GM12875 (cell line): Measurements from ENCODE around the gene RBM15B.

ENCODE experiments used
- H3K4me3 ChIP-seq: one replicate; pipeline ENCODE4 v1.5.1; 2011; ENCODE audit warnings: low read depth, low read length, control low read depth
- TF ChIP-seq, protein P1 (sequence below): IDR thresholded peaks from 2 replicates; pipeline ENCODE4 v1.5.1; 2011; ENCODE audit warnings: low read depth, mild to moderate bottlenecking, control low read depth, inconsistent platforms, low read length, moderate library complexity, borderline replicate concordance; ENCODE audit not compliant: insufficient read depth

RBM15B gene

DNA sequence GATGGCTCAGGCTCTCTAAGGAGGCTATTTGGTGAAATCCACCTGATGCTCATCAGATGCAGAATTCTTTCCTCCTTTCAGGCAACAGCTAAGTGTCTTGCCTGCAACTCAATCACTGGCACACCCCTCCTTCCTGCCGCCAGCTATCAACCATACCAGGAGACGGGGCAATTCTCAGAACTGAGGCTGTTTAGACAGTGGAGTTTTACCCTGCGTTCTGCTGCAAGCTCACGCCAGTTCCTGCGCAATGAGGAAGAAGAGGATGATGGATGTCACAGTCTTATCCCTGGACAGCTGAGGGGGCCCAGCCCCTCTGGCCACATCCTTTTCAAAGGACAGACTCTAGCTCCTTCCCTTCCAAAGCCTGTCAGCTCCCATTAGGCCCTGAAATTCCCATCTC, 13.0 kb upstream of the RBM15B start:
- TF ChIP-seq, protein P1, sequence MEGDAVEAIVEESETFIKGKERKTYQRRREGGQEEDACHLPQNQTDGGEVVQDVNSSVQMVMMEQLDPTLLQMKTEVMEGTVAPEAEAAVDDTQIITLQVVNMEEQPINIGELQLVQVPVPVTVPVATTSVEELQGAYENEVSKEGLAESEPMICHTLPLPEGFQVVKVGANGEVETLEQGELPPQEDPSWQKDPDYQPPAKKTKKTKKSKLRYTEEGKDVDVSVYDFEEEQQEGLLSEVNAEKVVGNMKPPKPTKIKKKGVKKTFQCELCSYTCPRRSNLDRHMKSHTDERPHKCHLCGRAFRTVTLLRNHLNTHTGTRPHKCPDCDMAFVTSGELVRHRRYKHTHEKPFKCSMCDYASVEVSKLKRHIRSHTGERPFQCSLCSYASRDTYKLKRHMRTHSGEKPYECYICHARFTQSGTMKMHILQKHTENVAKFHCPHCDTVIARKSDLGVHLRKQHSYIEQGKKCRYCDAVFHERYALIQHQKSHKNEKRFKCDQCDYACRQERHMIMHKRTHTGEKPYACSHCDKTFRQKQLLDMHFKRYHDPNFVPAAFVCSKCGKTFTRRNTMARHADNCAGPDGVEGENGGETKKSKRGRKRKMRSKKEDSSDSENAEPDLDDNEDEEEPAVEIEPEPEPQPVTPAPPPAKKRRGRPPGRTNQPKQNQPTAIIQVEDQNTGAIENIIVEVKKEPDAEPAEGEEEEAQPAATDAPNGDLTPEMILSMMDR, result no peak
- no peak overlapping the region for H3K4me3 ChIP-seq

DNA sequence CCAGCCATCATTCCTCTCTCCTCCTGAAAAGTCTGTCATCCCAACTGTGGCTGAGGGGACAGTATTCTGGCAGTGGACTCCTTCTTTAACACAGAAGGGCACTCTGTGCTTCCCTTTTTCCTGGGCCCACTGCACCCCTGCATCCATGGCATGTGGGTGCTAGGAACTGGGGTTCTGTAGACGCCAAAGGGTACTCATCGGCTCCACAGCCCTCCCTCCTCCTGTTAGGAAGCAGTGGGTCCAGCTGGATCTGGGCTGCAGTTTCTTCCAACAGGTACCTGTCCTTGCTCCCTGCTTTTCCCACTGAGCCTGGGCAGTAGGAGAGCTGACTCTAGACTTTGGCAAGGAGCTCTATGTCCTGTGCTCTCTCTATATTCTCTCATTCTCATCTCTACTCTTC, 12.4 kb upstream of the RBM15B start:
- no peak overlapping the region for H3K4me3 ChIP-seq
- TF ChIP-seq, protein P1, result no peak

DNA sequence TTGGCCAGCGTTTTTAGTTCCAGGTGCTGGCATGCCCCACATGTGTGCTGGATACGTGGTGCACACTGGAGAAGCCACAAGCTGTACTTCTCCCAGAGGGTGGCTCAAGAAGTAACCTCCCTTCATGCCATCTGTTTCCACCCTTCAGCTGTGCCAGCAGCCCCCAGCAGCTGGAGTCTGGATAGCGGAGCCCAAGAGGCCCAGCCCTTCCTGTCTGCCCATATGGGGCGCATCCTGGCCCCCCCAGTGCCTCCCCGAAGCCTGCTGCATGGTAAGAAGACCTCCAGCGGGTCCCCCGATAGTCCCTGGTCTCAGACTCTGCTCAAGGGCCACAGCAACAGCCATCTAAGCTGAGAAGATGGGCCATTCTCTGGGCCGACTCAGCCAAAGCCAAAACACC, 11.8 kb upstream of the RBM15B start:
- TF ChIP-seq, protein P1, result no peak

DNA sequence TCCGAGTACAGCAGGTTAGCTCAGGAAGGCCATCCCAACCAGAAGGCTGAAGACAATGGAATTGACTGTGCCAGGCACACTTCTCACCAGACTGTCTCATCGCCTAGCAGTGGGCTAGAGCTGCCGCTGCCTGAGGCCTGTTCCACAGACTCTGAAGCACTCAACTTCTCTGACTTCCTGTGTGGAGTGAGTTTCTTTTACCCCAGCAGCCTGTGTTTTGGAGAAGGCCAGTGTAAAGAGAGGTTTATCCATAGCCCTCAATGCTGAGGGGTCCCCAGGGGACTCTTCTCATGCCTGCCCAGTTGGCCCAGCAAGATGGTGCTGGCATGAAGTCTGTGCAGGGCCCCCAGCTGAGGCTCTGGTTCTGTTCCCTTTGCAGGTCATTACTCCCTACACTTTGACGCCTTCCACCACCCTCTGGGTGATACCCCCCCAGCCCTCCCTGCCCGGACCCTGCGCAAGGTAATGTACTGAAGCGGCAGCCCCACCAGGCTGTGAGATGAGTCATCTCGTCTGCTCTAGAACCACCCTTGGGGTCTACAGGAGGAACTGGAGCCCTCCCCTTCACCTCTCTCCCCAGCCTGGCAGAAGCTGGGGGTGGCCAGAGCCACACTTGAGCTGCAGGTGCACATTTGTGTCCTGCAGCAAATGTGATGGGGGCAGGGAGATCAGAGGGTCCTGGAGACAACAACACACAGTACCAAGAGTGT, 11.2 kb upstream of the RBM15B start:
- TF ChIP-seq, protein P1, result no peak
- no peak overlapping the region for H3K4me3 ChIP-seq

More for the DNA sequence above, 11.8 kb upstream of the RBM15B start:
- H3K4me3 ChIP-seq, result no peak overlapping the region

DNA sequence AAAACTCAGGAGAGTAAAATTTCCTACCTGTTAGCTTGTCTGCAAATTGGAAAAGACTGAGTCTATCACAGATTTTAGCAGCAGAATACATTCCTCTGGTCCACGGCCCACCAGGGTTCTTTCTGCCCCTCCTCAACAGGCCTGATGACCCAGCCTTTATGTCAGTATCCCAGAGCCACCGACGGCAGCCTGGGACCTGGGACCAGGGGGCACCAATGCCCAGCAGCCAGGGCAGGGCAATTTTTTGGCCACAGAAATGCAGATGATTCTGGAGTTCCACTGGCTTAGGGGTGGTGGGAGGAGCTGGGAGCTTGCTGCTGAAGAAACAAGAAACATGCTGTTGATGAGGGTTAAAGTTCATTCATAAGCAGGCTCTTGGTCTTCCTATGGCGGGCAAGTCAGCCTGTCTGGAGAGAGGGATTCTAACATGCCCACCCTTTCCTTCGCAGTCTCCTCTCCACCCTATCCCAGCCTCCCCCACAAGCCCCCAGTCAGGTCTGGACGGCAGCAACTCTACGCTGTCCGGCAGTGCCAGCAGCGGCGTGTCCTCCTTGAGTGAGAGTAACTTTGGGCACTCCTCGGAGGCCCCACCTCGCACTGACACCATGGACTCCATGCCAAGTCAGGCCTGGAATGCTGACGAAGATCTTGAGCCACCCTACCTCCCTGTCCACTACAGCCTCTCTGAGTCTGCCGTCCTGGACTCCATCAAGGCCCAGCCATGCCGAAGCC, 10.3 kb upstream of the RBM15B start:
- H3K4me3 ChIP-seq, result no peak overlapping the region
- TF ChIP-seq, protein P1, result no peak

DNA sequence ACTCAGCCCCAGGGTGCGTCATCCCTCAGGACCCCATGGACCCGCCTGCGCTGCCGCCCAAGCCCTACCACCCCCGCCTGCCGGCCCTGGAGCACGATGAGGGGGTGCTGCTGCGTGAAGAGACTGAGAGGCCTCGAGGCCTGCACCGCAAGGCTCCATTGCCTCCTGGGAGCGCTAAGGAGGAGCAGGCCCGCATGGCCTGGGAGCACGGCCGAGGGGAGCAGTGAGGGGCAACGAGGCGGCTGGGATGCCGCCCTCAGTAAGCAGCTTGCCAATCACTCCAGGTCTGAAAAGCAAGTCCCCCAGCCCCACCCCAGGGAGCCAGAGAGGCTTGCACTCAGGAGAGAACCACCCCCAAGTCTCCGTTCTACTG, 9.8 kb upstream of the RBM15B start:
- TF ChIP-seq, protein P1, result no peak
- no peak overlapping the region for H3K4me3 ChIP-seq
